Renal pelvis (tissue), 4 donors: ENCODE measurements around the gene TMED8. TPM values are rescaled to one million over a fixed set of nuclear protein-coding genes. Genes with fewer than 3 reads are reported as not detected.
"Not testable (repeated sequence)": the region's sequence is repeated elsewhere in the genome, so short reads cannot be mapped to it uniquely, and the experiment has no call there.

Experiments
- DNase-seq: peaks from one replicate; pipeline ENCODE4 v3.0.0-alpha.2; 2013
- polyA plus RNA-seq, 3 donors: library from polyadenylated mRNA; unstranded; fragments of 120-200 nt; gene quantifications; one replicate each; pipeline ENCODE4 v1.2.1, GENCODE V29; 2013; ENCODE audit not compliant: insufficient read length in 3 of 3

TMED8 gene
- polyA plus RNA-seq, 3 donors, result 18.1 to 25.4 (median 24.5) TPM

- no peak for DNase-seq
Observed at GRCh38 chr14:77375164-77375950, 1.5 kb downstream of the TMED8 start.

GRCh38 chr14:77372304-77372841 is 4.5 kb downstream of the TMED8 start:
- DNase-seq, result no peak

GRCh38 chr14:77369285-77369684 is 7.6 kb downstream of the TMED8 start:
- no peak for DNase-seq

- no peak for DNase-seq
Observed at GRCh38 chr14:77364146-77364545, 12.7 kb downstream of the TMED8 start.

DNA sequence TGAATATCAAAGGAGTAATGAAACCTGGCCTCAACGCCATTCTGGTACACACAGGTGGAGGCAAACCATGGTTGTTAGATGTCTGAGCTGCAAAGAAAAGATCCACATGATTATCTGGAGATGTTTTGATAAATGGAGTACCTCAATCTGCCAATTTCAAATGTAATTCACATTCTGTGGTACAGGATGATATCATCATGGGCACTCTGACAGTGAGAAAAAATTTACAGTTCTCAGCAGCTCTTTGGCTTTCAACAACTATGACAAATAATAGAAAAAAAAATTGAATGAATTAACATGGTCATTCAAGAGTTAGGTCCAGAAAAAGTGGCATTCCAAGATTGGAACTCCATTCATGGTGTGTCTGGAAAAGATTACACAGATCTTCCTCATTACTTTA is 17.3 kb downstream of the TMED8 start:
- no peak for DNase-seq

- DNase-seq, result no peak
Observed at GRCh38 chr14:77356899-77357298, 20.0 kb downstream of the TMED8 start.

GRCh38 chr14:77355811-77356210 is 21.1 kb downstream of the TMED8 start:
- DNase-seq, result no peak

GRCh38 chr14:77353469-77354141 is 23.3 kb downstream of the TMED8 start:
- no peak for DNase-seq

DNA sequence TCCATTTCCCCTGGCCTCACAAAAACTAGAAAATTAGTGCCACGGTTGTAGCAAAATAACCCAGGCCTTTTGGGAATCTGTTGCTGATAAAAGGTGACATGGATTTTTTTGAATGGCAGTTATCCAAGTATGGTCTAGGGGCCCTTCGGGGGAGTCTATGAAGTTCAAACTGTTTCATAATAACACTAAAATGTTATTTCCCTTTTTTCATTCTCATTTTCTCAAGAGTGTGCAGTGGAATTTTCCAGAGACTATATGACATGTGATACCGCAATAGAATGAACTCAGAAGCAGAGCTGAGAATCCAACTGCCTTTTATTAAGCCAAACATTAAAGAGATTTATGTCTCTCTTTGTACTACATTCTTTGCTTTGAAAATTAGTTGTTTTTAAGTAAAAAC is 29.1 kb downstream of the TMED8 start:
- DNase-seq, result peak; percentile 35

- no peak for DNase-seq
Observed at GRCh38 chr14:77346495-77346894, 30.4 kb downstream of the TMED8 start.

DNA sequence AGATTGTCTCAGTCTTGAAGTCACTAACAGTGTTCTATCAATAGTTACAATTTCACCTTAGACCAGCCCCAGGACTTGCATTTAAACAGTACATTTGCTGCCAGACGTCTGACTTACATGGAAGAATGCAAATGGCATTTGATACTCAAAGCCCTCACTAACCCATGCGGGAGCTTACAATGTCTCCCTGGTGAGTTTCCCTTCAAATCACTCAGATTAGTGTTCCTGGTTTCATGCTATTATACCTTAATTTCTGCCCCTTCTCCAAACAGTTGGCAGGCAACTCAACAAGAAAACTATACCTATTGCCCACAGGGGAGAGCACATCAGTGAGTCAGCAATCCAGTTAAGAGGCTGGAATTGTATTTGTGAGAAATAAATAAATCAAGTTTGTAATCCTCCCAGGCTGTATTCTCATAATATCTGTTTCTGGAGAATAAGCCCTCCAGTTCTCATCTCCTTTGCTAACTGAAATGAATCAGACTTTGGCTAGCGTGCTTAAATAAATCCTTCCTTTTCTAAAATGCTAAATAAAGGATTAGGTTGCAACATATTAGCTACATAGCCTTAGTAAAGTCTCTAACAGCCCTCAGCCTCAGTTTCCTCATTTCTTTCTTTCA is 32.4 kb downstream of the TMED8 start:
- no peak for DNase-seq

GRCh38 chr14:77343662-77344061 is 33.2 kb downstream of the TMED8 start:
- no peak for DNase-seq

- DNase-seq, result no peak
Observed at GRCh38 chr14:77342726-77343397, 34.0 kb downstream of the TMED8 start.

DNA sequence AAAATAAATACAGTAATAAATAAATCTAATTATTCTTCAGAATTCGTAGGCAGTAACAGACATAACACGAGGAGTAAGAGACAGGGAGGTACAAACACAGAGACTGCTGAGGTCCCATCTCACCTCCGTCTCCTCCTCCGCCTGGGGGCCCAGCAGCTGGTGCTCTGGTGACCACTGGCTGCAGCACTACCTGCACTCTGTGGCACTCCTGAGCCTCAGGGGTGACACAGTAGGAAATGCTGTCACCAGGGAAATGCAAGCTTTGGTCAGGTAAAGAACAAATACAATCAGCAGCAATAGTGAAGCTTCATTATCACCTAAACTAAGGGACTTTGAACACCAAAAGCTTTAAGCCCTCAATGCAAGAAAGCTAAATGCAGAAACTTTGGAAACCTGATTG is 36.5 kb downstream of the TMED8 start:
- DNase-seq, result no peak

DNA sequence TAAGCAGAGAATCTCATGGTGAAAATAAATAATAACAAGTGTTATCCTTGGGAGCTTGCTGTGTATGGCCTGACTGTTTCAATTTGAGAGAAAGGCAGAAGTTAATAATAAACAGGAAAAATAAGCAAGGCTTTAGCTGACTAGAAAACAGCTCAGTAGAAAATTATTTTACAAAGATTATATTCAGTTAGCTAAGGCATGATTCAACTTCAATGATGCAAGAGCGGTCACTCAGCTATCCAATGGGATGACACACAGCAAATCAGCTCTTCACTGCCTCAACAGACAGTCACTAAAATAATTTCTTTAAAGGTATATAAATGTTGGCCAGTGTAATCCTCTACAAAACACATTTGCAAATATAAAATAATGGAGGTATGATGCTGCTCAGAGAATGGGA is 37.5 kb downstream of the TMED8 start:
- DNase-seq, result no peak

DNA sequence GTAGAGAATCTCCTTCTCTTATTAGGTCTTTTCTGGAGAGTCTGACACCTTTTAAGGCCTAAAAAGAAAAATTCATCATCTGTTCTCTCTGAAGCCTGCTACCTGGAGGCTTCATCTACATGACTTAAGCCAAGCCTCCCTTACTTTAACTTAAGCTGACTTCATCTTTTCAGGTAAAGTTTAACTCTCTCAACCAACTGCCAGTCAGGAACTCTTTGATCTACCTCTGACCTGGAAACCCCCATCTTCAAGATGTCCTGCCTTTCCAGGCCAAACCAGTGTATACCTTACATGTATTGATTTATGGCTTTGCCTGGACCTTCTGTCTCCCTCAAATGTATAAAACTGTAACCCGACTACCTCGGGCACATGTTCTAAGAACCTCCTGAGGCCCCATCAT is 38.6 kb downstream of the TMED8 start:
- no peak for DNase-seq

GRCh38 chr14:77337880-77338279 is 39.0 kb downstream of the TMED8 start:
- no peak for DNase-seq

DNA sequence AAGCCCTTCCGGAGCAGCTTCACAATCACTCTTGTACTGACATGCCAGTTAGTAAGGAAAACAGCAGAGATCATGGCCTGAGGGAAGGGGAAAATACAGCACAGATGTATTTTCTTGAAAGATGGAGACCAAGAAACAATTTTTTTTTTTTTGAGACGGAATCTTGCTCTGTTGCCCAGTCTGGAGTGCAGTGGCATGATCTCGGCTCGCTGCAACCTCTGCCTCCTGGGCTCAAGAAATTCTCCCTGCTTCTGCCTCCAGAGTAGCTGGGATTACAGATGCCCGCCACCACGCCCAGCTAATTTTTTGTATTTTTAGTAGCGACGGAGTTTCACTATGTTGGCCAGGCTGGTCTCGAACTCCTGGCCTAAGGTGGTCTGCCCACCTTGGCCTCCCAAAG is 39.6 kb downstream of the TMED8 start:
- not testable (repeated sequence) for DNase-seq

- no peak for DNase-seq
Observed at GRCh38 chr14:77335576-77335975, 41.3 kb downstream of the TMED8 start.

- DNase-seq, result no peak
Observed at GRCh38 chr14:77329872-77330271, 47.0 kb downstream of the TMED8 start.

- DNase-seq, result no peak
Observed at GRCh38 chr14:77327111-77327510, 49.8 kb downstream of the TMED8 start.

GRCh38 chr14:77325746-77326094 is 51.2 kb downstream of the TMED8 start:
- DNase-seq, result no peak
